Adipose tissue (tissue), 3 donors: ENCODE results near the gene CLDN22. TPM values are rescaled to one million over a fixed set of nuclear protein-coding genes. Genes with fewer than 3 reads are reported as not detected.
"Not testable (repeated sequence)": the region's sequence is repeated elsewhere in the genome, so short reads cannot be mapped to it uniquely, and the experiment has no call there.

ENCODE experiments used
- H3K27ac ChIP-seq: one replicate; pipeline ENCODE4 v1.5.1; 2013; ENCODE audit warnings: low read depth, low read length
- WGBS, 3 donors: extraction: QIAGEN DNeasy Blood & Tissue Kit; methylation state at CpG; one replicate each; pipeline ENCODE4 v1.1.7; 2013; 5-methylcytosine and 5-hydroxymethylcytosine counted together
- polyA plus RNA-seq, 3 donors: library from polyadenylated mRNA; stranded (reverse); fragments of 200-250 nt; gene quantifications; one replicate each; pipeline ENCODE4 v1.2.3, GENCODE V29; 2013
- donor health status: healthy with polysubstance abuse.
- donor health status: Bipolar disorder and iron deficiency.
- donor health status: healthy.

The CLDN22 gene
- polyA plus RNA-seq, 3 donors: not detected

DNA sequence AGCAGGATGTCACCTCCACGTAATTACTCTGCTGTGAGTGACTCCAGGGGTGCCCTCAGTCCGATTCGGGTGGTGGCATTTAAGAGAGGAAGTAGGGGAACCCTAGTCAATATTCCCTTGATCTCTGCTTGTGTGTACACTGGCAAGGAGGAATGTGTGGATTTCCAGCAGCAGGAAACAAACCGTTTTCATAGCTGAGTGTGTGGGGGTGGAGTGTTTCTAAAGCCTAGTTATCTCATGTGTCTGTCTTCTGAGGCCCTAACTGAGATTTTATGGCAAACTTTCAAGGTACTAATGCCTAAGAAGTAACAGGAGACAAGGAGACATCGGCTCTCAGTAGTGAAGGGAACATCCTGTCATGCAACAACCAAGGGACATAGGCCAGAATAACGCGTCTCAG, 8.8 kb upstream of the CLDN22 start:
- H3K27ac ChIP-seq: no peak overlapping the region
- 46 to 51% (median 48%) methylated on average over 7 of the region's 7 CpGs for WGBS, 3 donors

DNA sequence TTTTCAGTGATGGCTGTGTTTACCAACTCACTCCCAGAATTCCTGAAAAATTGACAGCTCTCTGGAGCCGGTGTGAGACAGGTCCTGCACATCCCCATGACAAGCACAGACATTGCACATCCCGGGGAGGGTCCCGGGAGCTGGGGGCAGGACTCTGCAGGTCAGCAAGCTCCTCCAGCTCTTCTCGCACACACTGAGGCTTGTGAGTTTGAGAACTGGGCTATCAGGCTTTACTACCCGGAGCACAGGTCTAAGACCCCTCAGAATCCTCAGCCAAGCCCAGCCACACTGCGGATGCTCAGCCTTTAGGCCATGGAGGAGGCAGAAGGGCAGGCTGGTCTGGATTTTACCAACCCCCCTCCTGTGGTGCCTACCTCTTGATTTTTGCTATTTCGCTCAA, 7.8 kb upstream of the CLDN22 start:
- H3K27ac ChIP-seq: no peak overlapping the region
- WGBS, 3 donors: 89 to 94% (median 91%) methylated on average over 7 of the region's 7 CpGs

- WGBS, 3 donors: 43 to 79% (median 79%) methylated on average over 2 of the region's 2 CpGs
- H3K27ac ChIP-seq: no peak overlapping the region
Measured at GRCh38 chr4:183326853-183327252, 6.8 kb upstream of the CLDN22 start.

DNA sequence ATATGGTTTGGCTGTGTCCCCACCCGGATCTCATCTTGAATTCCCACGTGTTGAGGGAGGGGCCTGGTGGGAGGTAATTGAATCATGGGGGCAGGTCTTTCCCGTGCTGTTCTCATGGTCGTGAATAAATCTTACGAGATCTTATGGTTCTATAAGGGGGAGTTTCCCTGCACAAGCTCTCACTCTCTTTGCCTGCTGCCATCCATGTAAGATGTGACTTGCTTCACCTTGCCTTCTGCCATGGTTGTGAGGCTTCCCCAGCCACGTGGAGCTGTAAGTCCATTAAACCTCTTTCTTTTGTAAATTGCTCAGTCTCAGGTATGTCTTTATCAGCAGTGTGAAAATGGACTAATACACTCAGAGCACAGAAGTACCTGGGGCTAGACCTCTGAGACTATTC, 6.3 kb upstream of the CLDN22 start:
- 89 to 92% (median 92%) methylated on average over 6 of the region's 6 CpGs for WGBS, 3 donors
- not testable (repeated sequence) for H3K27ac ChIP-seq

DNA sequence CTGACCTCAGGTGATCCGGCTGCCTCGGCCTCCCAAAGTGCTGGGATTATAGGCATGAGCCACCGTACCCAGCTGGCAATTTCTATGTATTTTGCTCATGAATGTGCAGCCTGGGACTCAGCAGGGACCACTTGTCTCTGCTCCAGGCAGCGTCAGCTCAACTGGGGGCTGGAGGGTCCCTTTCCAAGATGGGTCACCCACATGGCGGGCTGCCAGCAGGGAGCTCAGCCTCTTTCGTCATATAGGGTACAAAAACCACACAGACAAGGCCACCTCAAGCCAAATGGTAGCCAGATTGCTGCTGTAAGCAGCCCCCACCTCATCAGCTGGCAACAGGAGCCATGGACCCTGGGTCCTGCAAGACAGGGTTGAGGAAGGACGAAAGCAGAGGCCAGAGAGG, 4.5 kb upstream of the CLDN22 start:
- H3K27ac ChIP-seq: no peak overlapping the region
- 93 to 95% (median 94%) methylated on average over 7 of the region's 7 CpGs for WGBS, 3 donors

GRCh38 chr4:183324056-183324455, 4.0 kb upstream of the CLDN22 start:
- H3K27ac ChIP-seq: not testable (repeated sequence)
- 90 to 95% (median 92%) methylated on average over 11 of the region's 11 CpGs for WGBS, 3 donors

DNA sequence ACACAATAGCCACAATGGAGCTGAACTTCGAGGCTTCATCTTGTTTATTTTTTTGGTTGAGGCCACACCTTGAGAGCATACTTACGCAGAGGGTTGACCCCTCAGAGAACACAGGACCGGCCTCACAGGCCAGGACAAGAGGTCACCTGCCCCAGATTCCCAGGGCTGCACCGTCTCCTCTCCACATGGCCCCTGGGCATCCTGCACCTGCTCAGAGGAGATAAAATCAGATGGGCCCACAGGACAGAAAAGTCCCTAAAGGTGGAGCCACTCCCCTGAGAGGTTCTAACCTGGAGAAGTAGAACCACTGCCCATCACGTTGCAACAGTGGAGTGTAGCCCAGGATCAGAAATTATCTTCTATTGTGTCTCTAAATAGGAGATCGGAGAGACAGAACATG, 3.2 kb upstream of the CLDN22 start:
- no peak overlapping the region for H3K27ac ChIP-seq
- WGBS, 3 donors: 85 to 90% (median 86%) methylated on average over 6 of the region's 6 CpGs

DNA sequence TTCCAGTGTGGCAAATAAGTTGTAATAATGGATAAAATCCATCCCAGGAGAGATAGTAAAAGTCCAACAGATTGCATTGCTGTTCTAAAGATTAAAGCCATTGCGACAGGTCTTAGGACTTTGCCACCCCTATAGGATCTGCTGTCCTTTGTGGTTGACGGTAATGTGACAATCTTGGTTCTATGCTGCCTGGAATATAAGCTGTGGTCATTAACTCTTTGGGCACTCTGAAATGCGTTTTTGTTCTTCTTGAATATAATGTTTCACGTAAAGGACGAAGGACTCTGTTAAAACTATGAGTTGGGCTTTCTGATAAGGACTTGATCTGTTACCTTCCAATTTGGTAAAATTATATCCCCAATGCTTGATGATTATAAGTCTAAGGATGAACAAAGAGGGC, 2.2 kb upstream of the CLDN22 start, which contains the start of gene CLDN24:
CLDN24 (minus strand) TSS at position 101 of the 400 bp plus-strand sequence; CDS start at position 101, 0 bp downstream.
- H3K27ac ChIP-seq: no peak within 1 kb of the TSS
- 94 to 99% (median 94%) methylated on average over 5 of the region's 5 CpGs for WGBS, 3 donors

DNA sequence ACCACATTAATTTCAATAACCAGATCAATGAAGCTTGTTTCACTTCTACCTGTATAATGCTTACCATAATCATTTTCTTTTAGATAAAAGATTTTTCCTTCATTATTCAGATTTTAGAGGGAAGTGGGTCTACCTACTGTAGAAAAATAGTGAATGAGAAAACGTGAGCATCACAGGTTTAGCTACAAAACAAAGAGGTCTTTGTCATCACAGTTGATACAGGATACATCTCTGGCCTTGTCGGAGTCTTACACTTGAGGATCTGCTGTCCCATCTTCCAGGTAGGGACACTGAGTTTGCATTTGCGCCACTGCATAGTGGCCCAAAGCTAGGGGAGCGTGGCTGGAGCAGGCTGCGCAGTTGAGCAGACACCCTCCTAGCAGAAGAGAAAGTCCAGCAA, 1.4 kb upstream of the CLDN22 start:
- H3K27ac ChIP-seq: no peak overlapping the region
- WGBS, 3 donors: 95 to 97% (median 95%) methylated on average over 5 of the region's 5 CpGs

GRCh38 chr4:183321079-183321478, 1.0 kb upstream of the CLDN22 start:
- WGBS, 3 donors: 66 to 82% (median 67%) methylated on average over 2 of the region's 2 CpGs

GRCh38 chr4:183318656-183319055, 1.4 kb downstream of the CLDN22 start:
- no peak overlapping the region for H3K27ac ChIP-seq
- 67 to 88% (median 87%) methylated on average over 10 of the region's 10 CpGs for WGBS, 3 donors

More at GRCh38 chr4:183321079-183321478, 1.0 kb upstream of the CLDN22 start:
- H3K27ac ChIP-seq: no peak overlapping the region

GRCh38 chr4:183314806-183315205, 5.3 kb downstream of the CLDN22 start:
- H3K27ac ChIP-seq: no peak overlapping the region
- WGBS, 3 donors: 88 to 93% (median 89%) methylated on average over 9 of the region's 9 CpGs

- WGBS, 3 donors: 94 to 97% (median 96%) methylated on average over 15 of the region's 15 CpGs
- no peak overlapping the region for H3K27ac ChIP-seq
Measured at GRCh38 chr4:183314336-183314735, 5.7 kb downstream of the CLDN22 start.

- 78 to 98% (median 85%) methylated on average over 5 of the region's 5 CpGs for WGBS, 3 donors
- H3K27ac ChIP-seq: no peak overlapping the region
Measured at GRCh38 chr4:183312841-183313240, 7.2 kb downstream of the CLDN22 start.

DNA sequence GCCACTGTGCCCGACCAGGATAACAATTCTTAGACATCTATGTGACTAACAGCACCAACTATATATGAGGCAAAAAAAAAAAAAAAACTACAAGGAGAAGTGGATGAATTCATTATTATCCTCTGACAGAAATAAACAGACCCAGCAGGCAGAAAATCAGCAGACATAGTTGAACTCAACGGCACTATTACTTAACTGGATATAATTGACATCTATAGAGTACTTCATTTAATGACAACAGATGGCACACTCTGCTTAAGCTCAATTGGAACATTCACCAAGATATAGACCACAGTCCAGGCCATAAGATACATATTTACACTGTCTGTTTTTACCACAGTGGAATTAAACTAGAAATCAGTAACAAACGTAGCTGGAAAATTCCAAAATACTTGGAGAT, 13.3 kb downstream of the CLDN22 start:
- H3K27ac ChIP-seq: no peak overlapping the region
- WGBS, 3 donors: 84 to 89% (median 89%) methylated on average over 3 of the region's 3 CpGs

DNA sequence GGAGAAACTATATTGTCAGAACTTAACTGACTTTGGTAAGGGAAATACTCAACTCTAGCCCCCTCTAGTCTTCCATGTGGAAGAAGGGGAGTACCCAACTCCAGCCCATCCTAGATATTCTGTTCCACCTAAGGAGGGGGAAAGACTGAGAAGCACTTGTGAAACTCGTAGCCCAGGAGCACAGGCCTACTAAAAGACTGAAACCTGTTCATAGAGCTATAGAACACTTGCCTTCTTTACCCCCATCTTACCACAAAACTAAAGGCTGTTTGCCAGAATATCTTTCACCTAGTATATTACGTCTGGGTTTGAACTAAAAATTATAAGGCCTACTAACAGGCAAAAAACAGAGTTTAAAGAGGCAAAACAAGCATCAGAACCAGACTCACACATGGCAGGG, 15.5 kb downstream of the CLDN22 start:
- 89 to 97% (median 89%) methylated on average over 2 of the region's 2 CpGs for WGBS, 3 donors
- H3K27ac ChIP-seq: no peak overlapping the region

- WGBS, 3 donors: 95 to 99% (median 99%) methylated on average over 4 of the region's 4 CpGs
- H3K27ac ChIP-seq: no peak overlapping the region
Measured at GRCh38 chr4:183304067-183304466, 16.0 kb downstream of the CLDN22 start.

DNA sequence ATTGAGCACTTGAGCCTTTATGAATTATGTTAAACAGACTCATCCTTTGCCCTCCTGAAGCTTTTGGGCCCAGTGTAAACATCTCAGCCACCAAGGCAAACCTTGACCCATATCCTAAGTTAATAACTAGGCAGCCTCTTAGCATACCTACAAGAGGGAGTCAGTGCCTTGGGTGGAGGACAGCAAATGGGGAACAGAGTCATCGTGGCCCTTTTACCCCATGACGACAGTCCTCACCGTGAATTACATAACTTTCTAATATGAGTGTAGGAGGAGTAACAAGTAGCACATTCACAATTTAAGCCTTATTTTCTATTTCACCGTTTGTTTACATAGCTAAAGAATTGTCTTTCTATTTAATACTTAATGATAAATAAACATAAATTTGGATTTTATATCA, 16.8 kb downstream of the CLDN22 start:
- no peak overlapping the region for H3K27ac ChIP-seq
- 80 to 93% (median 82%) methylated on average over 4 of the region's 4 CpGs for WGBS, 3 donors

DNA sequence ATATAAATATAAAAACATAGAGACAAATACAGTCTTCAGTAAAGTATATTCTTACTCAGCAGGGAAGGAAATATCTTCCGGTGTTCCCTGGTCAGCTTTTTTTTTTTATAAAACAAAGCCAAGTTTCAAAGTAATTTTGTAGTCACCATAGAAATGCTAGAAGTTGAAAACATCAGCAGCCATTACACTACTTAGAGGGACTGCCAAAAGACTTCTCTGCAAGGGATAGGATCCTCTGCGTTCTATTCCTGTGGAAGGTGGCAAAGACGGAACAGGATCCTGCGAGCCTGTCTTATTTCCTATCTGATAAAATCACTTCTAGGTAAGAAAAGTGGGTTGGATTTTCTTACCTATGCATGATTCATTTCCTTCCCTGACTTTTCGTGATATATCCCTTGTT, 19.4 kb downstream of the CLDN22 start:
- WGBS, 3 donors: 65 to 70% (median 69%) methylated on average over 5 of the region's 5 CpGs
- H3K27ac ChIP-seq: no peak overlapping the region

- H3K27ac ChIP-seq: no peak overlapping the region
- 62 to 76% (median 65%) methylated on average over 6 of the region's 6 CpGs for WGBS, 3 donors
Measured at GRCh38 chr4:183300070-183300469, 20.0 kb downstream of the CLDN22 start.

- H3K27ac ChIP-seq: no peak overlapping the region
- WGBS, 3 donors: 41 to 79% (median 67%) methylated on average over 2 of the region's 2 CpGs
Measured at GRCh38 chr4:183299464-183299863, 20.6 kb downstream of the CLDN22 start.
